Measurements from ENCODE around the gene TMEM131.

TMEM131 gene

GRCh38 chr2:97715951-97716694 is 279.6 kb downstream of the TMEM131 start:
- no peaks in the 10 kb centered on the region for H3K4me1 ChIP-seq (ENCODE audit: low read length)
- no peaks in the 10 kb centered on the region for H3K79me2 ChIP-seq (ENCODE audit: low read length)
- H2AFZ ChIP-seq (ENCODE audit: low read depth, low read length) = no peak overlapping the region
- no peak for TF ChIP-seq CTCF (IDR thresholded peaks at IDR 0.05; ENCODE audit: low read depth, low read length)
- no peak for TF ChIP-seq EZH2phosphoT487 (IDR thresholded peaks at IDR 0.05; ENCODE audit: low read depth)
- no peaks in the 10 kb centered on the region for H3K9me3 ChIP-seq (ENCODE audit: insufficient read depth, low read length)
- no peak overlapping the region for H3K27ac ChIP-seq (ENCODE audit: low read length)
- H3K36me3 ChIP-seq (replicated peaks; ENCODE audit: low read depth, low read length) = no peaks in the 10 kb centered on the region
- H3K27me3 ChIP-seq (ENCODE audit: low read depth, low read length) = no peaks in the 10 kb centered on the region
- no peak overlapping the region for H3K4me2 ChIP-seq (ENCODE audit: low read length)
- no peak overlapping the region for H3K9ac ChIP-seq (ENCODE audit: low read length)
- no peaks in the 10 kb centered on the region for H4K20me1 ChIP-seq (ENCODE audit: insufficient read depth, low read length)
- H3K4me3 ChIP-seq (ENCODE audit: low read length) = no peak overlapping the region

GRCh38 chr2:97714950-97715652 is 280.6 kb downstream of the TMEM131 start:
- no peaks in the 10 kb centered on the region for H3K36me3 ChIP-seq (replicated peaks; ENCODE audit: low read depth, low read length)
- no peak overlapping the region for H3K9ac ChIP-seq (ENCODE audit: low read length)
- no peaks in the 10 kb centered on the region for H3K79me2 ChIP-seq (ENCODE audit: low read length)
- H3K9me3 ChIP-seq (ENCODE audit: insufficient read depth, low read length) = no peaks in the 10 kb centered on the region
- no peaks in the 10 kb centered on the region for H3K4me1 ChIP-seq (ENCODE audit: low read length)
- no peaks in the 10 kb centered on the region for H4K20me1 ChIP-seq (ENCODE audit: insufficient read depth, low read length)
- no peak overlapping the region for H3K4me3 ChIP-seq (ENCODE audit: low read length)
- H3K27ac ChIP-seq (ENCODE audit: low read length) = no peak overlapping the region
- no peak overlapping the region for H2AFZ ChIP-seq (ENCODE audit: low read depth, low read length)
- TF ChIP-seq EZH2phosphoT487 (IDR thresholded peaks at IDR 0.05; ENCODE audit: low read depth) (no peak), CTCF (IDR thresholded peaks at IDR 0.05; ENCODE audit: low read depth, low read length) (no peak)
- no peaks in the 10 kb centered on the region for H3K27me3 ChIP-seq (ENCODE audit: low read depth, low read length)
- H3K4me2 ChIP-seq (ENCODE audit: low read length) = no peak overlapping the region

- Histone ChIP-seq H3K36me3 (replicated peaks; ENCODE audit: low read depth, low read length) (no peaks in the 10 kb centered on the region), H3K9me3 (ENCODE audit: insufficient read depth, low read length) (no peaks in the 10 kb centered on the region), H3K79me2 (ENCODE audit: low read length) (no peaks in the 10 kb centered on the region), H3K27me3 (ENCODE audit: low read depth, low read length) (no peaks in the 10 kb centered on the region), H3K9ac (ENCODE audit: low read length) (no peak overlapping the region), H3K4me1 (ENCODE audit: low read length) (no peaks in the 10 kb centered on the region), H3K4me3 (ENCODE audit: low read length) (no peak overlapping the region), H2AFZ (ENCODE audit: low read depth, low read length) (no peak overlapping the region), H3K4me2 (ENCODE audit: low read length) (no peak overlapping the region), H4K20me1 (ENCODE audit: insufficient read depth, low read length) (no peaks in the 10 kb centered on the region), H3K27ac (ENCODE audit: low read length) (no peak overlapping the region)
- TF ChIP-seq CTCF (IDR thresholded peaks at IDR 0.05; ENCODE audit: low read depth, low read length) (no peak), EZH2phosphoT487 (IDR thresholded peaks at IDR 0.05; ENCODE audit: low read depth) (no peak)
Measured at GRCh38 chr2:97714084-97714949, 281.4 kb downstream of the TMEM131 start.

Measured in OCI-LY3 (cell line).